GM19452 (cell line): ENCODE results near the gene BAD.
A peak's percentile ranks its signal among the peaks of the same experiment; 100 is the strongest.
"Not testable (repeated sequence)": the region's sequence is repeated elsewhere in the genome, so short reads cannot be mapped to it uniquely, and the experiment has no call there.

Experiments used
- ATAC-seq: cut with Tn5 transposase; IDR thresholded peaks from one replicate; pipeline ENCODE4 v1.9.1; 2021; ENCODE audit not compliant: unreplicated experiment

Gene BAD

GRCh38 chr11:64246871-64247728 lies 37.4 kb downstream of the BAD start, which contains the start of gene PPP1R14B:
Gene PPP1R14B, minus strand, starts transcription at chr11:64246943. Its CDS starts 270 bp downstream, at chr11:64246673.
- ATAC-seq = no peak

GRCh38 chr11:64246621-64246870 lies 37.9 kb downstream of the BAD start:
- not testable (repeated sequence) for ATAC-seq

- ATAC-seq = no peak
These were observed 38.5 kb downstream of the BAD start for GRCh38 chr11:64245797-64246620.

- no peak for ATAC-seq
These were observed 39.1 kb downstream of the BAD start for GRCh38 chr11:64245401-64245796.

- no peak for ATAC-seq
These were observed 39.5 kb downstream of the BAD start for GRCh38 chr11:64244966-64245365.

GRCh38 chr11:64244107-64244506 lies 40.4 kb downstream of the BAD start:
- ATAC-seq = no peak

- no peak for ATAC-seq
These were observed 41.1 kb downstream of the BAD start for GRCh38 chr11:64243236-64243854.

GRCh38 chr11:64241491-64242374 lies 42.7 kb downstream of the BAD start:
- peak; percentile 52 for ATAC-seq

GRCh38 chr11:64241241-64241490 lies 43.3 kb downstream of the BAD start:
- no peak for ATAC-seq

- ATAC-seq = peak; percentile 53
These were observed 43.8 kb downstream of the BAD start, which contains the start of gene FKBP2 for GRCh38 chr11:64240435-64241240. Gene FKBP2, plus strand, starts transcription at chr11:64241095. Its CDS starts 1,293 bp downstream, at chr11:64242388.

- no peak for ATAC-seq
These were observed 44.6 kb downstream of the BAD start for GRCh38 chr11:64239662-64240434.

GRCh38 chr11:64238999-64239398 lies 45.5 kb downstream of the BAD start:
- no peak for ATAC-seq

GRCh38 chr11:64238076-64238475 lies 46.4 kb downstream of the BAD start:
- no peak for ATAC-seq

GRCh38 chr11:64237484-64237951 lies 46.9 kb downstream of the BAD start:
- ATAC-seq = no peak

- ATAC-seq = no peak
These were observed 48.9 kb downstream of the BAD start for GRCh38 chr11:64235437-64236161.

- ATAC-seq = no peak
These were observed 49.7 kb downstream of the BAD start for GRCh38 chr11:64234647-64235379.

- no peak for ATAC-seq
These were observed 50.4 kb downstream of the BAD start, which contains the start of gene VEGFB for GRCh38 chr11:64233913-64234586. Gene VEGFB, plus strand, starts transcription at chr11:64234584. Its CDS starts 250 bp downstream, at chr11:64234834.
